SK-N-SH treated with all-trans-retinoic acid at 6 μM for 48 hours (cell line): ENCODE measurements around the gene TREML1.

Experiments used
- ESRRG ChIP-seq: fragments of 250-450 bp; sonication (Bioruptor Pico); IDR thresholded peaks from 2 replicates; pipeline ENCODE4 v1.6.1; 2021; ENCODE audit warnings: mild to moderate bottlenecking
- TF ChIP-seq, protein P1 (sequence below): fragments of 250-450 bp; sonication (Bioruptor Pico); IDR thresholded peaks from 2 replicates; pipeline ENCODE4 v1.8.0; 2021; ENCODE audit warnings: low read depth, mild to moderate bottlenecking, moderate library complexity, borderline replicate concordance

DNA sequence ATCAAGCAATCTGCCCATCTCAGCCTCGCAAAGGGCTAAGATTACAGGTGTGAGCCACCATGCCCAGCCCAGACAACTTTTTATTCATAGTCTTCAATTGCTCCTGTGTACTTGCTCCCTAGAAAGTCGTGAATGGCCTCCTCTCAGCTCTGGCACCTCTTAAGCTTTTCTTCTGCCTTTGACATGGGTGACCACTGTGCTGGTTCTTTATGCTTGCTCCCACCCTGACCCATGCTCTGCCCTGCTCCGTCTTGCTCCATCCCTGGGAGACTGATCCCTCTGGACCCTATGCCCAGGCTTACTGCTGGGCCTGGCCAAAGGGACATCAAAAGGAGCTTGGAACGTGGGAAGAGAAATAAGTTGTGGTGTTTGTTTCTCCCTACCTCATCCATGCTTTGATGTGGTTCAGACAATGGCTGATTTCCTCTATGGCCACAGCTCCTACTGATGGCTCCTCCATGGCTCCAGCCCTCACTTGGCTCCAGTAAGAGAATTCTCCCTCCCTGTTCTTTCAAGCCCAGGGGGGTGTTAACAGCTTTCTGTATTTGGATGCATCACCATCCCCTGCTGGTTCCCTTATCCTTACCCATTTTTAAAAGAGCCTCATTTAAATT lies 16.5 kb upstream of the TREML1 start:
- TF ChIP-seq, protein P1, sequence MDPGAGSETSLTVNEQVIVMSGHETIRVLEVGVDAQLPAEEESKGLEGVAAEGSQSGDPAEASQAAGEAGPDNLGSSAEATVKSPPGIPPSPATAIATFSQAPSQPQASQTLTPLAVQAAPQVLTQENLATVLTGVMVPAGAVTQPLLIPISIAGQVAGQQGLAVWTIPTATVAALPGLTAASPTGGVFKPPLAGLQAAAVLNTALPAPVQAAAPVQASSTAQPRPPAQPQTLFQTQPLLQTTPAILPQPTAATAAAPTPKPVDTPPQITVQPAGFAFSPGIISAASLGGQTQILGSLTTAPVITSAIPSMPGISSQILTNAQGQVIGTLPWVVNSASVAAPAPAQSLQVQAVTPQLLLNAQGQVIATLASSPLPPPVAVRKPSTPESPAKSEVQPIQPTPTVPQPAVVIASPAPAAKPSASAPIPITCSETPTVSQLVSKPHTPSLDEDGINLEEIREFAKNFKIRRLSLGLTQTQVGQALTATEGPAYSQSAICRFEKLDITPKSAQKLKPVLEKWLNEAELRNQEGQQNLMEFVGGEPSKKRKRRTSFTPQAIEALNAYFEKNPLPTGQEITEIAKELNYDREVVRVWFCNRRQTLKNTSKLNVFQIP (CRISPR knock-in tag) = no peak
- no peak for TF ChIP-seq ESRRG (CRISPR knock-in tag)
